Brain microvascular endothelial cell (primary cell): ENCODE data around the gene NRG2.

Experiments used
- DNase-seq: peaks from one replicate; pipeline ENCODE4 v3.0.0-alpha.2; 2020
- H3K27ac ChIP-seq: fragments of 250-450 bp; sonication (Bioruptor Pico); 2 replicates; pipeline ENCODE4 v1.5.1; 2020; ENCODE audit warnings: mild to moderate bottlenecking, moderate library complexity
- H3K27me3 ChIP-seq: fragments of 250-450 bp; sonication (Bioruptor Pico); replicated peaks from 2 replicates; pipeline ENCODE4 v1.5.1; 2020; ENCODE audit warnings: mild to moderate bottlenecking
- H3K36me3 ChIP-seq: fragments of 250-450 bp; sonication (Bioruptor Pico); replicated peaks from 2 replicates; pipeline ENCODE4 v1.5.1; 2020; ENCODE audit warnings: mild to moderate bottlenecking
- H3K4me3 ChIP-seq: 2 replicates; pipeline ENCODE4 v1.5.1; 2011; ENCODE audit warnings: low read depth, mild to moderate bottlenecking, control low read depth, low read length, moderate library complexity
- CTCF ChIP-seq: IDR thresholded peaks from 2 replicates; pipeline ENCODE4 v1.5.1; 2011; ENCODE audit warnings: low read depth, mild to moderate bottlenecking, moderate library complexity, low read length, control low read depth, inconsistent platforms; ENCODE audit errors: missing control alignments
- in situ Hi-C: cut with HindIII; loops from 2 replicates; pipeline ENCODE4 v1.10.0; 2017; ENCODE audit warnings: low sequenced_read_pairs, low pct_ligation_motif_present

The NRG2 gene

GRCh38 chr5:140033037-140033760 is 9.9 kb downstream of the NRG2 start:
- in situ Hi-C loops = no loop called here
- H3K4me3 ChIP-seq = no peak overlapping the region
- DNase-seq = no peak

GRCh38 chr5:140032296-140032695 is 10.8 kb downstream of the NRG2 start:
- in situ Hi-C loops = no loop called here
- no peak for TF ChIP-seq CTCF
- no peak overlapping the region for H3K27ac ChIP-seq
- H3K36me3 ChIP-seq = no peaks in the 10 kb centered on the region
- DNase-seq = no peak
- H3K27me3 ChIP-seq = no peaks in the 10 kb centered on the region
- H3K4me3 ChIP-seq = no peak overlapping the region

More at GRCh38 chr5:140033037-140033760, 9.9 kb downstream of the NRG2 start:
- no peaks in the 10 kb centered on the region for H3K27me3 ChIP-seq
- no peak overlapping the region for H3K27ac ChIP-seq
- TF ChIP-seq CTCF = no peak
- no peaks in the 10 kb centered on the region for H3K36me3 ChIP-seq

GRCh38 chr5:140027807-140028206 is 15.3 kb downstream of the NRG2 start:
- TF ChIP-seq CTCF = no peak
- in situ Hi-C loops = no loop called here
- H3K27me3 ChIP-seq = no peaks in the 10 kb centered on the region
- no peak for DNase-seq
- no peaks in the 10 kb centered on the region for H3K36me3 ChIP-seq
- no peak overlapping the region for H3K27ac ChIP-seq
- H3K4me3 ChIP-seq = no peak overlapping the region

- in situ Hi-C loops = no loop called here
- TF ChIP-seq CTCF = no peak
- no peak overlapping the region for H3K27ac ChIP-seq
- DNase-seq = no peak
- H3K27me3 ChIP-seq = no peaks in the 10 kb centered on the region
- H3K36me3 ChIP-seq = no peaks in the 10 kb centered on the region
- no peak overlapping the region for H3K4me3 ChIP-seq
Measured at GRCh38 chr5:140025736-140026135, 17.4 kb downstream of the NRG2 start.

- Histone ChIP-seq H3K27me3 (no peaks in the 10 kb centered on the region), H3K36me3 (no peaks in the 10 kb centered on the region), H3K27ac (no peak overlapping the region), H3K4me3 (no peak overlapping the region)
- no peak for TF ChIP-seq CTCF
- in situ Hi-C loops = no loop called here
- no peak for DNase-seq
Measured at GRCh38 chr5:140024928-140025327, 18.2 kb downstream of the NRG2 start.
